Neural cell (in vitro differentiated cells): ENCODE measurements around the gene TLE2. TPM values are rescaled to one million over a fixed set of nuclear protein-coding genes. Genes with fewer than 3 reads are reported as not detected.

Source experiments
- H2AFZ ChIP-seq: fragments of 200-600, 300-800 bp; sonication (generic), shearing (Covaris generic); 2 replicates; pipeline ENCODE4 v1.6.0; 2014; ENCODE audit warnings: low read depth, mild to moderate bottlenecking, antibody characterized with exemption, low read length, moderate library complexity
- H3F3A ChIP-seq: fragments of 200-600 bp; shearing (Covaris generic); 2 replicates; pipeline ENCODE4 v1.6.1; 2016; ENCODE audit warnings: mild to moderate bottlenecking, moderate library complexity, mixed read lengths, antibody characterized with exemption, low read length; ENCODE audit not compliant: insufficient read depth, poor library complexity, severe bottlenecking
- H3K27ac ChIP-seq: fragments of 200-600, 300-800 bp; sonication (generic), shearing (Covaris generic); 2 replicates; pipeline ENCODE4 v1.5.1; 2014; ENCODE audit warnings: mild to moderate bottlenecking, low read length, moderate library complexity
- H3K27me3 ChIP-seq: fragments of 300-800, 200-600 bp; sonication (generic), shearing (Covaris generic); 2 replicates; pipeline ENCODE4 v1.6.0; 2014; ENCODE audit warnings: mild to moderate bottlenecking, low read depth, low read length, moderate library complexity; ENCODE audit not compliant: insufficient read depth
- H3K36me3 ChIP-seq: fragments of 300-800, 200-600 bp; sonication (generic), shearing (Covaris generic); 2 replicates; pipeline ENCODE4 v1.5.1; 2014; ENCODE audit warnings: mild to moderate bottlenecking, antibody characterized with exemption, low read length, moderate library complexity; ENCODE audit not compliant: insufficient read depth
- H3K4me2 ChIP-seq: fragments of 300-800, 200-600 bp; sonication (generic), shearing (Covaris generic); 2 replicates; pipeline ENCODE4 v1.6.0; 2014; ENCODE audit warnings: mild to moderate bottlenecking, low read length
- H3K4me3 ChIP-seq: fragments of 300-800, 200-600 bp; sonication (generic), shearing (Covaris generic); 2 replicates; pipeline ENCODE4 v1.5.1; 2014; ENCODE audit warnings: mild to moderate bottlenecking, low read length, moderate library complexity
- H3K79me2 ChIP-seq: fragments of 200-600 bp; shearing (Covaris generic); replicated peaks from 2 replicates; pipeline ENCODE4 v1.6.0; 2014; ENCODE audit warnings: mild to moderate bottlenecking, low read length, moderate library complexity; ENCODE audit not compliant: insufficient read depth
- H3K9ac ChIP-seq: fragments of 300-800, 200-600 bp; sonication (generic), shearing (Covaris generic); 2 replicates; pipeline ENCODE4 v1.6.1; 2016; ENCODE audit warnings: mild to moderate bottlenecking, low read length, mixed read lengths
- H3K9me2 ChIP-seq: fragments of 200-600 bp; shearing (Covaris generic); 2 replicates; pipeline ENCODE4 v1.6.1; 2016; ENCODE audit warnings: mild to moderate bottlenecking, low read length, mixed read lengths; ENCODE audit not compliant: insufficient read depth
- H3K9me3 ChIP-seq: fragments of 200-600, 300-800 bp; sonication (generic), shearing (Covaris generic); 2 replicates; pipeline ENCODE4 v1.6.1; 2016; ENCODE audit warnings: mild to moderate bottlenecking, mixed run types, low read length, moderate library complexity, mixed read lengths
- H4K20me1 ChIP-seq: fragments of 200-600 bp; shearing (Covaris generic); 2 replicates; pipeline ENCODE4 v1.6.1; 2016; ENCODE audit warnings: mild to moderate bottlenecking, mixed run types; ENCODE audit not compliant: insufficient read depth
- CTCF ChIP-seq: fragments of 450-650 bp; IDR thresholded peaks from 2 replicates; pipeline ENCODE4 v1.5.1; 2014; ENCODE audit warnings: antibody characterized with exemption, mild to moderate bottlenecking, moderate library complexity; ENCODE audit not compliant: poor library complexity, severe bottlenecking
- EP300 ChIP-seq: fragments of 450-650 bp; conservative IDR thresholded peaks from 2 replicates; pipeline ENCODE4 v1.6.1; 2014; ENCODE audit warnings: antibody characterized with exemption, mild to moderate bottlenecking, moderate library complexity; ENCODE audit not compliant: poor library complexity, severe bottlenecking
- EZH2 ChIP-seq: fragments of 200-600, 300-800 bp; shearing (Covaris generic), sonication (generic); IDR thresholded peaks from 2 replicates; pipeline ENCODE4 v1.6.1; 2014; ENCODE audit warnings: antibody characterized with exemption, low read length, borderline replicate concordance, mild to moderate bottlenecking; ENCODE audit not compliant: insufficient read depth, poor library complexity, severe bottlenecking
- MXI1 ChIP-seq: fragments of 450-650 bp; conservative IDR thresholded peaks from 2 replicates; pipeline ENCODE4 v1.6.1; 2014; ENCODE audit warnings: antibody characterized with exemption, mild to moderate bottlenecking; ENCODE audit not compliant: poor library complexity, severe bottlenecking
- POLR2AphosphoS5 ChIP-seq: IDR thresholded peaks from 2 replicates; pipeline ENCODE4 v1.6.1; 2012
- RAD21 ChIP-seq: fragments of 450-650 bp; conservative IDR thresholded peaks from 2 replicates; pipeline ENCODE4 v1.6.1; 2014; ENCODE audit warnings: antibody characterized with exemption, mild to moderate bottlenecking, moderate library complexity
- SMC3 ChIP-seq: fragments of 450-650 bp; conservative IDR thresholded peaks from 2 replicates; pipeline ENCODE4 v1.6.1; 2014; ENCODE audit warnings: antibody characterized with exemption, mild to moderate bottlenecking, moderate library complexity; ENCODE audit not compliant: poor library complexity
- TAF1 ChIP-seq: IDR thresholded peaks from 2 replicates; pipeline ENCODE4 v1.6.1; 2012; ENCODE audit warnings: low read depth
- polyA plus RNA-seq: library from polyadenylated mRNA; depleted of rRNA; stranded (reverse); fragments of >200 nt; gene quantifications from 2 replicates; pipeline ENCODE4 v1.2.3, GENCODE V29; 2014
- TF ChIP-seq, protein P1 (sequence below): IDR thresholded peaks from 2 replicates; pipeline ENCODE4 v1.6.1; 2012; ENCODE audit warnings: borderline replicate concordance

The TLE2 gene
- polyA plus RNA-seq, 1 donor from 2014 or later: 7.0 TPM

GRCh38 chr19:3064011-3064330 is 34.9 kb upstream of the TLE2 start:
- no peak overlapping the region for H2AFZ ChIP-seq
- H3K9me2 ChIP-seq: no peaks in the 10 kb centered on the region
- no peak overlapping the region for H3K4me2 ChIP-seq
- H3K79me2 ChIP-seq: peaks cover 9% of the 10 kb centered on the region
- no peaks in the 10 kb centered on the region for H4K20me1 ChIP-seq
- no peaks in the 10 kb centered on the region for H3K27me3 ChIP-seq
- no peaks in the 10 kb centered on the region for H3F3A ChIP-seq
- no peaks in the 10 kb centered on the region for H3K9me3 ChIP-seq
- H3K27ac ChIP-seq: no peak overlapping the region
- no peak overlapping the region for H3K4me3 ChIP-seq
- TF ChIP-seq RAD21: no peak
- no peak for TF ChIP-seq EZH2
- no peak for TF ChIP-seq TAF1
- TF ChIP-seq MXI1: no peak
- no peak for TF ChIP-seq SMC3
- TF ChIP-seq EP300: no peak
- TF ChIP-seq CTCF: no peak
- TF ChIP-seq, protein P1, sequence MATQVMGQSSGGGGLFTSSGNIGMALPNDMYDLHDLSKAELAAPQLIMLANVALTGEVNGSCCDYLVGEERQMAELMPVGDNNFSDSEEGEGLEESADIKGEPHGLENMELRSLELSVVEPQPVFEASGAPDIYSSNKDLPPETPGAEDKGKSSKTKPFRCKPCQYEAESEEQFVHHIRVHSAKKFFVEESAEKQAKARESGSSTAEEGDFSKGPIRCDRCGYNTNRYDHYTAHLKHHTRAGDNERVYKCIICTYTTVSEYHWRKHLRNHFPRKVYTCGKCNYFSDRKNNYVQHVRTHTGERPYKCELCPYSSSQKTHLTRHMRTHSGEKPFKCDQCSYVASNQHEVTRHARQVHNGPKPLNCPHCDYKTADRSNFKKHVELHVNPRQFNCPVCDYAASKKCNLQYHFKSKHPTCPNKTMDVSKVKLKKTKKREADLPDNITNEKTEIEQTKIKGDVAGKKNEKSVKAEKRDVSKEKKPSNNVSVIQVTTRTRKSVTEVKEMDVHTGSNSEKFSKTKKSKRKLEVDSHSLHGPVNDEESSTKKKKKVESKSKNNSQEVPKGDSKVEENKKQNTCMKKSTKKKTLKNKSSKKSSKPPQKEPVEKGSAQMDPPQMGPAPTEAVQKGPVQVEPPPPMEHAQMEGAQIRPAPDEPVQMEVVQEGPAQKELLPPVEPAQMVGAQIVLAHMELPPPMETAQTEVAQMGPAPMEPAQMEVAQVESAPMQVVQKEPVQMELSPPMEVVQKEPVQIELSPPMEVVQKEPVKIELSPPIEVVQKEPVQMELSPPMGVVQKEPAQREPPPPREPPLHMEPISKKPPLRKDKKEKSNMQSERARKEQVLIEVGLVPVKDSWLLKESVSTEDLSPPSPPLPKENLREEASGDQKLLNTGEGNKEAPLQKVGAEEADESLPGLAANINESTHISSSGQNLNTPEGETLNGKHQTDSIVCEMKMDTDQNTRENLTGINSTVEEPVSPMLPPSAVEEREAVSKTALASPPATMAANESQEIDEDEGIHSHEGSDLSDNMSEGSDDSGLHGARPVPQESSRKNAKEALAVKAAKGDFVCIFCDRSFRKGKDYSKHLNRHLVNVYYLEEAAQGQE: no peak
- TF ChIP-seq POLR2AphosphoS5: no peak
- H3K36me3 ChIP-seq: peaks cover 6% of the 10 kb centered on the region
- H3K9ac ChIP-seq: no peak overlapping the region

GRCh38 chr19:3062165-3063105 is 33.4 kb upstream of the TLE2 start, which contains the start of gene TLE5:
Gene TLE5 (minus strand): TSS chr19:3062495. CDS start chr19:3062200, 295 bp downstream.
- Histone ChIP-seq H3K36me3 (peaks cover 6% of the 10 kb centered on the region), H3K9ac (peak within 1 kb of the TSS; percentile 83), H3F3A (no peaks in the 10 kb centered on the region), H3K79me2 (peaks cover 9% of the 10 kb centered on the region), H3K27ac (peak within 1 kb of the TSS; percentile 45), H3K4me3 (peak within 1 kb of the TSS; percentile 86), H3K27me3 (no peaks in the 10 kb centered on the region), H2AFZ (peak within 1 kb of the TSS; percentile 2), H4K20me1 (no peaks in the 10 kb centered on the region), H3K9me3 (no peaks in the 10 kb centered on the region), H3K4me2 (peak within 1 kb of the TSS; percentile 51), H3K9me2 (no peaks in the 10 kb centered on the region)
- TF ChIP-seq EZH2: no peak
- peak; percentile 52 for TF ChIP-seq POLR2AphosphoS5
